Adrenal gland (tissue), 12 donors: ENCODE measurements around the gene SPATA6. TPM values are rescaled to one million over a fixed set of nuclear protein-coding genes. Genes with fewer than 3 reads are reported as not detected.
"Not testable (repeated sequence)": the region's sequence is repeated elsewhere in the genome, so short reads cannot be mapped to it uniquely, and the experiment has no call there.

Source experiments
- DNase-seq, 7 donors: peaks; one replicate each; pipeline ENCODE4 v3.0.0-alpha.2; 2019 to 2020
- H3K27ac ChIP-seq, 5 donors: fragments of 200-600 bp; sonication (generic) in 4 of 5; 1 replicate in 3 of 5; 2 replicates in 2 of 5; pipeline versions ENCODE4 v1.5.1 to v1.8.0; 2016 to 2020; ENCODE audit warnings: mild to moderate bottlenecking in 1 of 5
- H3K27me3 ChIP-seq: fragments of 200-600 bp; 2 replicates; pipeline ENCODE4 v1.8.0; 2021
- H3K36me3 ChIP-seq, 2 donors: fragments of 200-600 bp; replicated peaks in 1 of 2; 1 replicate in 1 of 2; 2 replicates in 1 of 2; pipeline versions ENCODE4 v1.5.1 to v1.8.0; 2018 to 2022
- H3K4me1 ChIP-seq, 2 donors: fragments of 200-600 bp; replicated peaks in 1 of 2; 1 replicate in 1 of 2; 2 replicates in 1 of 2; pipeline versions ENCODE4 v1.5.1 to v1.8.0; 2018 to 2021
- H3K4me3 ChIP-seq, 4 donors: fragments of 200-600 bp; sonication (generic) in 3 of 4; one replicate each; pipeline ENCODE4 v1.5.1; 2016 to 2018
- H3K9me3 ChIP-seq, 3 donors: fragments of 200-600 bp; sonication (generic) in 1 of 3; replicated peaks in 1 of 3; 1 replicate in 2 of 3; 2 replicates in 1 of 3; pipeline versions ENCODE4 v1.5.1 to v1.8.0; 2016 to 2021
- POLR2A ChIP-seq, 2 donors: fragments of 450-650 bp; IDR thresholded peaks; one replicate each; pipeline ENCODE4 v1.6.1; 2017; ENCODE audit warnings: antibody characterized with exemption in 2 of 2, mild to moderate bottlenecking in 2 of 2, moderate library complexity in 1 of 2
- WGBS, 4 donors: extraction: QIAGEN DNeasy Blood & Tissue Kit in 2 of 4; methylation state at CpG; one replicate each; pipeline versions ENCODE4 v1.1.5 to v1.1.7; 2013 to 2017; 5-methylcytosine and 5-hydroxymethylcytosine counted together
- intact Hi-C, 2 donors: fragments of 100-400 bp; cut with DNase I; formaldehyde crosslinking; loops; one replicate each; pipeline versions ENCODE4 v1.14.1 to v1.15.0; 2022 to 2023
- polyA plus RNA-seq, 3 donors: library from polyadenylated mRNA; stranded (reverse); fragments of 200-250 nt in 2 of 3; fragments of 350-450 nt in 1 of 3; fragmentation: Illumina TruSeq in 1 of 3; extraction: RNeasy Lipid Tissue Mini Kit (QIAGEN cat#74804) in 1 of 3; gene quantifications; one replicate each; pipeline ENCODE4 v1.2.3, GENCODE V29; 2013 to 2014
- total RNA-seq, 9 donors: library from RNA; depleted of rRNA in 4 of 9; stranded (reverse); fragments of >200 nt in 4 of 9; fragments of 120-200 nt in 1 of 9; fragmentation: NEBNext Ultra II Directional in 1 of 9; extraction: Animal tissue kit (Norgen Biotek cat#: 25700) in 1 of 9; gene quantifications; one replicate each; pipeline versions ENCODE4 v1.1.0 to v1.2.4, GENCODE V29; 2013 to 2023
- TF ChIP-seq, protein P1 (sequence below), 6 experiments: fragments of 450-650 bp in 4 of 6; fragments of 200-600 bp in 2 of 6; sonication (generic) in 1 of 6; IDR thresholded peaks; 1 replicate in 5 of 6; 2 replicates in 1 of 6; pipeline versions ENCODE4 v1.5.1 to v1.8.0; 2016 to 2021; ENCODE audit warnings: antibody characterized with exemption in 6 of 6, mild to moderate bottlenecking in 2 of 6, moderate library complexity in 1 of 6
- donor health status: healthy with polysubstance abuse.
- donor health status: Bipolar disorder and iron deficiency.
- donor health status: DM: yes; HTN: yes; CAD: no.
- donor health status: DM: no; HTN: no; CAD: no.
- donor health status: DM: no; HTN: no; CAD: no.
- donor health status: DM: yes; HTN: yes; CAD: no.

SPATA6 gene
- total and polyA plus RNA-seq, 12 donors = 7.3 to 54.3 (median 20.5) TPM

GRCh38 chr1:48442864-48443619 is 29.0 kb downstream of the SPATA6 start:
- no peaks in the 10 kb centered on the region for H3K27me3 ChIP-seq
- WGBS, 4 donors = 86 to 92% (median 87%) methylated on average over 6 of the region's 6 CpGs
- no peak overlapping the region for H3K27ac ChIP-seq
- H3K36me3 ChIP-seq = no peaks in the 10 kb centered on the region
- no peaks in the 10 kb centered on the region for H3K9me3 ChIP-seq
- no peak for TF ChIP-seq POLR2A (IDR thresholded peaks at IDR 0.05)
- TF ChIP-seq, protein P1, sequence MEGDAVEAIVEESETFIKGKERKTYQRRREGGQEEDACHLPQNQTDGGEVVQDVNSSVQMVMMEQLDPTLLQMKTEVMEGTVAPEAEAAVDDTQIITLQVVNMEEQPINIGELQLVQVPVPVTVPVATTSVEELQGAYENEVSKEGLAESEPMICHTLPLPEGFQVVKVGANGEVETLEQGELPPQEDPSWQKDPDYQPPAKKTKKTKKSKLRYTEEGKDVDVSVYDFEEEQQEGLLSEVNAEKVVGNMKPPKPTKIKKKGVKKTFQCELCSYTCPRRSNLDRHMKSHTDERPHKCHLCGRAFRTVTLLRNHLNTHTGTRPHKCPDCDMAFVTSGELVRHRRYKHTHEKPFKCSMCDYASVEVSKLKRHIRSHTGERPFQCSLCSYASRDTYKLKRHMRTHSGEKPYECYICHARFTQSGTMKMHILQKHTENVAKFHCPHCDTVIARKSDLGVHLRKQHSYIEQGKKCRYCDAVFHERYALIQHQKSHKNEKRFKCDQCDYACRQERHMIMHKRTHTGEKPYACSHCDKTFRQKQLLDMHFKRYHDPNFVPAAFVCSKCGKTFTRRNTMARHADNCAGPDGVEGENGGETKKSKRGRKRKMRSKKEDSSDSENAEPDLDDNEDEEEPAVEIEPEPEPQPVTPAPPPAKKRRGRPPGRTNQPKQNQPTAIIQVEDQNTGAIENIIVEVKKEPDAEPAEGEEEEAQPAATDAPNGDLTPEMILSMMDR (IDR thresholded peaks at IDR 0.05) = no peak
- H3K4me1 ChIP-seq = no peaks in the 10 kb centered on the region
- no peak for DNase-seq
- H3K4me3 ChIP-seq = no peak overlapping the region
- intact Hi-C loops = no loop called here

DNA sequence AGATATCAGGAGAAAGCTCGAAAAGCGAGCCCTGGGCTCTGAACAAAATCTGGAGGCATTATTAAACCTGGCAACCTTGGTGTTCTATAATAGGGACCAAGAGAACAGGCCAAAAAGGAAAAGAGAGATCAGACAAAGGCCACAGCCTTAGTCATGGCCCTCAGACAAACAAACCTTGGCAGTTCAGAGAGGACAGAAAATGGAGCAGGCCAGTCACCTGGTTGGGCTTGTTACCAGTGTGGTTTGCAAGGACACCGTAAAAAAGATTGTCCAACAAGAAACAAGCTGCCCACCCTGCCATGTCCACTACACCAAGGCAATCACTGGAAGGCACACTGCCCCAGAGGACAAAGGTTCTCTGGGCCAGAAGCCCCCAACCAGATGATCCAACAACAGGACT is 31.2 kb downstream of the SPATA6 start:
- 41 to 59% (median 50%) methylated on average over 3 of the region's 3 CpGs for WGBS, 4 donors
- H3K4me1 ChIP-seq, H3K27me3 ChIP-seq, H3K9me3 ChIP-seq, H3K4me3 ChIP-seq, H3K36me3 ChIP-seq, intact Hi-C loops: not testable (repeated sequence)
- peak overlapping the region in 3 of 5 donors; percentile 44 to 77 (median 63) for H3K27ac ChIP-seq
- DNase-seq = peak; percentile 39 to 76 (median 55)

- no peaks in the 10 kb centered on the region for H3K4me1 ChIP-seq
- no peak overlapping the region for H3K27ac ChIP-seq
- no peaks in the 10 kb centered on the region for H3K36me3 ChIP-seq
- H3K27me3 ChIP-seq = no peaks in the 10 kb centered on the region
- DNase-seq = no peak
- WGBS, 4 donors = 88 to 98% (median 95%) methylated on average over 5 to 9 of the region's 9 CpGs
- H3K9me3 ChIP-seq = no peaks in the 10 kb centered on the region
- intact Hi-C loops = no loop called here
- H3K4me3 ChIP-seq = no peak overlapping the region
- TF ChIP-seq POLR2A (IDR thresholded peaks at IDR 0.05) = no peak
- TF ChIP-seq, protein P1 (IDR thresholded peaks at IDR 0.05) = no peak
These were observed 32.6 kb downstream of the SPATA6 start for GRCh38 chr1:48439380-48439779.

- H3K4me3 ChIP-seq, intact Hi-C loops, H3K9me3 ChIP-seq, H3K36me3 ChIP-seq, DNase-seq, H3K27me3 ChIP-seq: not testable (repeated sequence)
- H3K27ac ChIP-seq = peak overlapping the region in 3 of 5 donors; percentile 44 to 56 (median 51)
- H3K4me1 ChIP-seq = peaks cover 0 to 10% of the 10 kb centered on the region in 2 donors
These were observed 34.6 kb downstream of the SPATA6 start for GRCh38 chr1:48437379-48437778.

DNA sequence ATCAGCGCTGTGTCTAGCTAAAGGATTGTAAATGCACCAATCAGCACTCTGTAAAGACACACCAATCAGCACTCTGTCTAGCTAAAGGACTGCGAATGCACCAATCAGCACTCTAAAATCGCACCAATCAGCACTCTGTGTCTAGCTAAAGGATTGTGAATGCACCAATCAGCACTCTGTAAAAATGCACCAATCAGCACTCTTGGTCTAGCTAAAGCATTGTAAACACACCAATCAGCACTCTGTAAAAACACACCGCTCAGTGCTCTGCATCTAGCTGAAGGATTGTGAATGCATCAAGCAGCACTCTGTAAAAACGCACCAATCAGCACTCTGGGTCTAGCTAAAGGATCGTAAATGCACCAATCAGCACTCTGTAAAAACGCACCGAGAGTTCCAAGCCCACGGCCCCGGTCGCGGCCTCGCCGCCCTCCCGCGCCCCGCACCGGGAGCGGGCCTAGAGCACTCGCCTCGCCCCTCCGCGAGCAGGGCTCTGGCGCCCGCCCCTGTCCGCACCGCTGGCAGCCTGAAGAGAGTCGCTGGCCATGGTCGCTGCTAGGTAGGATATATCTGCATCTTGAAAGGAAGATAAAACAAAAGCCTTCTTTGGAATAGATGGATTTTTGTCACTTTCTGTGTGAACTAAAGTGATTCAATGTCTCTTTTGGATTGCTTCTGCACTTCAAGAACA is 36.5 kb downstream of the SPATA6 start:
- DNase-seq, H3K4me3 ChIP-seq, H3K27ac ChIP-seq, H3K9me3 ChIP-seq, H3K36me3 ChIP-seq, intact Hi-C loops, H3K27me3 ChIP-seq: not testable (repeated sequence)
- peaks cover 0 to 10% of the 10 kb centered on the region in 2 donors for H3K4me1 ChIP-seq
- WGBS, 4 donors = 88 to 97% (median 94%) methylated on average over 27 to 29 of the region's 29 CpGs
